GM19238 (cell line): Measurements from ENCODE around the gene BABAM2.
"Not testable (repeated sequence)": the region's sequence is repeated elsewhere in the genome, so short reads cannot be mapped to it uniquely, and the experiment has no call there.

Experiments used
- DNase-seq: peaks from one replicate; pipeline ENCODE4 v3.0.0; 2011; ENCODE audit warnings: low spot score; ENCODE audit not compliant: insufficient read length

The BABAM2 gene

DNA sequence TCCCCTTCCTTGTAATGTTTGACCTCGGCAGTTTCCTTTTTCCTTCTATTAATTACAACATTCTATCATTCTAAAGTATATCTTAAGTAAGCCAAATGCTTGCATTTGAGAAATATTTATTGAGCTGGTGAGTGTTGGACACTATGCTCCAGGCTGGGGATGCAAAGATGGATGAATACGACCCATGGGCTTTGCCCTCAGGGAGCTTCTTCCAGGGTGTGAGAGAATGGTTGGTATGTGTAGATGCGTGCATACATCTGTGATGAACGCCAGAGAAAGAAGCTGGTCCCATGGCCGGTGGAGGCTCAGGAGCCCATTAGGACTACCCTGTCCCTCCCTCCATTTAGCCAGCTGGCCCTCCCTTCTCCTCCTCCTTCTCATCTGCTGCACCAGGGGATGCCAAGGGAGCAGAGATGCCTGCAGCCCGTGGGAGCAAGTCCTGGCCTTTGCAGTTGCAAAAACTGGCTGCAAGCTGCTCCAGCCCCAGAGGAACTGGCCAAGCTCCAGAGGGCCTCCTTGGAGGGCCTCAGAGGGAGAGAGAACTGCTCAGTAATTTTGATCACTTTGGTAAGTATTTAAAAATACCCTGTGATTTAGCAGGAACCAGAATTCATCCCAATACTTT lies 436.5 kb downstream of the BABAM2 start:
- no peak for DNase-seq

DNA sequence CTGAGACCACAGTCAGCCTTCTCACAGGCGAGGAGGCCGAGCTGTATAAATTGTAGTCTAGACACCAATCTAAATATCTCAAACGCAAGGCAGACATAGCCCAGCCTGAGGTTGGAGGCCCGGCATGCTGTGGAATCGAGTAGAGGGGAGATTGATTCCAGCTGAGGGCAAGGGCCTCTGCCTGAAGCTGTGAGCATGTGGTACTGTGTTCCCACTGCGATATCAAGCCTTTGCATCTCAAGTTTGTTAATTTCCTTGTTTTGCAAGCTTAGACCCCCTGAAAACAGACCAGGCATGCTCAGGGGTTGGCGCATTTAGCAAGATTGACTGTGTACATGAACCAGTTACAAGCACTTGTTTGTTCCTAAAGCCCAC lies 437.0 kb downstream of the BABAM2 start:
- DNase-seq: no peak

- no peak for DNase-seq
Observed at GRCh38 chr2:28327956-28328922, 437.7 kb downstream of the BABAM2 start.

GRCh38 chr2:28329184-28329583 lies 438.7 kb downstream of the BABAM2 start:
- no peak for DNase-seq

DNA sequence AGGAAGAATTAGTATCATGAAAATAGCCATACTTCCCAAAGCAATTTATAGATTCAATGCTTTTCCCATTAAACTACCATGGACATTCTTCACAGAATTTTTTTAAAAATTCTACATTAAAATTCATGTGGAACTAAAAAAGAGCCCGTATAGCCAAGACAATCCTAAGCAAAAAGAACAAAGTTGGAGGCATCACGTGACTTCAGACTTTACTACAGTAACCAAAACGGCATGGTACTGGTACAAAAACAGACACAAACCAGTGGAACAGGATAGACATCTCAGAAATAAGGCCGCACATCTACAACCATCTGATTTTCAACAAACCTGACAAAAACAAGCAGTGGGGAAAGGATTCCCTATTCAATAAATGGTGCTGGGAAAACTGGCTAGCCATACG lies 440.2 kb downstream of the BABAM2 start:
- DNase-seq: not testable (repeated sequence)

DNA sequence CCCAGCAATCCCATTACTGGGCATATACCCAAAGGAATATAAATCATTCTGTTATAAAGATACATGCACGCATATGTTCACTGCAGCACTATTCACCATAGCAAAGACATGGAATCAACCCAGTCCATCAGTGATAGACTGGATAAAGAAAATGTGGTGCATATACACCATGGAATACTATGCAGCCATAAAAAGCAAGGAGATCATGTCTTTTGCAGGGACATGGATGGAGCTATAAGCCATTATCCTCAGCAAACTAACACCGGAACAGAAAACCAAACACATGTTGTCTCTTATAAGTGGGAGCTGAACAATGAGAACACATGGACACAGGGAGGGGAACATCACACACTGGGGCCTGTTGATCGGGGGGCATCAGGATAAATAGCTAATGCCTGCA lies 441.3 kb downstream of the BABAM2 start:
- DNase-seq: not testable (repeated sequence)

DNA sequence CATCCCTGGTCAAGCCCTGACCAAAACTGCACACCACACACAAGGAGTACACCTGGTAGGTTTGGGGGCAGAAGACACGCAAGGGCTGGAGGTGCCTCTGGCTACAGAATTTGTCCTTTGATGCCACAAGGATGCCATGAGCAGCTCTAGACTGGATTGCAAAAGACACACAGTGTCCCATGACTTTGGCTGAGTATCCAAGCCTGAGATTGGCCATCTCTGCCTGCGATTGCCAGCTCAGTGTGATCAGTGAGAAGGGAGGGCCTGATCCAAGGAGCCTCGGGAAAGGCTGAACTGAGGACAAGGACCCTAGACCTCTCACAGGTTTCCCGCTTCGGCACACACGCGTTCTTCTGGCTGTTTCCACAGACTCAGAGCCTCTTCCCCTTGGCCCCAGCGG lies 442.2 kb downstream of the BABAM2 start:
- no peak for DNase-seq

DNA sequence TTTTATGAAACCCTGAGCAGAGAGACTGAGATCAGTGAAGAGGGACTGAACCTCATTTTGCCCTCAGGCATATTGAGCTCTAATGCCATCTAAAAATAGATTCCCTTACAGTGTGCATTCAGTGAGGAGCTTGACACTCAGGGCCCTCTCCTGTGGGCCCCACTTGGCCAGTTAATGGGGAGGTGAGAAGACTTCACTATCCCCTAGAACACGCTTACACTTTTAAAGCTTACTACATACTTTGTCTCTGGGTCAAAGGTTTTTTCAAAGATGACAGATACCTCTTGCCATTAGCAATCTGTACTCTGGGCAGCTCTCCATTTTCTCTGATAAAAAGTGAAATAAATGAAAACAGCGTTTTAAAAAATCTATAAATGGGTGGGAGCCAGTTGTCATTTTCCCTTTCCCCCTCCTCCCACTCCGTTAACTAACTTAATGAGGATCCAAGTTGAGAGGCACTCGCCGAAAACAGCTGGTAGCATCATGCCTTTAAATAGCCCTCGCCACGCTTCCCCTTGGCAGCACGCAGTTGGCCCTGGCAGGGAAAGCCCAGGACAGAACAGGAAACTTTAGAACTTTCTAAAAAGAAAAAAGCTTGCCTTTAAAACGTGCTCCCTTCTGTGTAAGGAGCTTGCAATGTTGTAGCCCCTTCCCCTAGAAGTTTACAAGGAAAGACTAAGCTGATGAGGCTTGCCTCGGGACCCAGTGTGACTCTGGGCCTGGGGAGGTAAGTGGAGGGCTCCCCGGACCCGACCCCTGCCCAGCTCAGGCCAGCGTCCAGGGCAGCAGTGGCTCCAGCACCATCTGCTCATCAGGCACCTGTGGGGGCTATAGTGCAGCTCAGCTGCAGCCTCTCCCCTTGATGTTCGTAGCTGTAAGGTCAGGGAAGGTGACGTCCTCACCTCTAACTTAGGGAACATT lies 443.3 kb downstream of the BABAM2 start:
- no peak for DNase-seq

- DNase-seq: no peak
Observed at GRCh38 chr2:28334527-28334894, 444.0 kb downstream of the BABAM2 start.

GRCh38 chr2:28335265-28335664 lies 444.7 kb downstream of the BABAM2 start:
- not testable (repeated sequence) for DNase-seq

GRCh38 chr2:28335666-28336065 lies 445.1 kb downstream of the BABAM2 start:
- DNase-seq: no peak

DNA sequence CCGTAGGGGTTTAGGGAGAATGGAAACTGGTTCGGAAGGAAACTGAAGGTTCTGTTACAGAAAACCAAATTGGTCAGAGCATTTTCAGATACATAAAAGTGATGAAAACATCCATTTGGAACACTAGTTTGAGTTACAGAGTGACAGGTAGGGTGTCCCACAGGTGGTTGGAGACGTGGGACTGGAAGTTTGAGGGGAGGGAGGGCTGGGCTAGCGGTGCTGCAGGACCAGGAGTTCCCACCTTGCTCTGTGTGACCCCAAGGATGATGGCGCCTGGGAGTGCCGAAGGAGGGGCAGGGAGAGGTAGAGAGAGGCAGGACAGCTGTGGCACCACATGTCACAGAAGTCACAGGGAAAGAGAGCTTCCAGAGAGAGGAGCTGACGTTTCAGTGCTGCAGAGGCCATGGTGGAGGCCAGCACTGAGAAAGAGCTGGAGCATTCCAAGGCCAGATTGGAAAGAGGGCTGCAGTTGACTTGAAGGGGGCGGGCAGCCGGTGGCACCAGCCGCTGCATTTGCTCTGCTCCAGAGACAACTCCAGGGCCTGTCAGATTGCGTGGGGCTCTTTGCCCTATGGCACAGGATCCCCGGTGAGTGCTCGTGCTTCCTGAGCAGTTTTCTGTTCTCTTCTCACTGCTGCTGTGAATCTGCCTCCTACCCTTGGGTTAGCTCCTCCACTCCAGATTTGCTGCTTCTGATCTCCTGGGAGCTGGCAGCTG lies 445.9 kb downstream of the BABAM2 start:
- DNase-seq: no peak

DNA sequence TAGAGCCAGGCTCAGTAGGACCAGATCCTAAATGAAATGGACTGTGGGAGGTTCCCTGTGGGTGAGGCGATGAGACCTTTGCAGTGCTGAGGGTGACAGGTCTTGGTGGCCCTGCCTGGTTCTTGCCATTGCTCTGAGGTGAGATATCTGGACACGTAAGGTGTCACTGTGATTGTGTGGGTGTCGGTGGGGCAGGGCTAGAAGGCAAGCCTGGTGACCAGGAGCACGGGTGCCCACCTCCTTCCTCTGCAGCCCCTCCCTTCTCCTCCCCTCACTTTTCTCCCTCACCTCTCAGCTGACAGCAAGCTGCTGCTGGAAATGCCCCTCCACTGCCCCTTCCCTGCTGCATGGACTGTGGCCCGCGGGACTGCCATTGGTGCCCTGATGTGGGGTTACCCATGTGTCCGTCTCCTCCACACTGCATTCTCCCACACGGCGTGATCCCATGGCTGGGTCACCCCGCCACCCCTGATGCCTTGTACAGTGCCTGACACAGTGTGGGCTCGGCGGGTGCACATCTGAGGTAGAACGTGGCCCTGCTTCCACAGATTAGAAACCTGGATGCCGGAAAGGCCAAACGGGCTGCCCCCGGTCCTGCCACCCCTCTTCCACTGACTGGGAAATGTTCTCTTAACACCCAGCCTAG lies 446.6 kb downstream of the BABAM2 start:
- no peak for DNase-seq

DNA sequence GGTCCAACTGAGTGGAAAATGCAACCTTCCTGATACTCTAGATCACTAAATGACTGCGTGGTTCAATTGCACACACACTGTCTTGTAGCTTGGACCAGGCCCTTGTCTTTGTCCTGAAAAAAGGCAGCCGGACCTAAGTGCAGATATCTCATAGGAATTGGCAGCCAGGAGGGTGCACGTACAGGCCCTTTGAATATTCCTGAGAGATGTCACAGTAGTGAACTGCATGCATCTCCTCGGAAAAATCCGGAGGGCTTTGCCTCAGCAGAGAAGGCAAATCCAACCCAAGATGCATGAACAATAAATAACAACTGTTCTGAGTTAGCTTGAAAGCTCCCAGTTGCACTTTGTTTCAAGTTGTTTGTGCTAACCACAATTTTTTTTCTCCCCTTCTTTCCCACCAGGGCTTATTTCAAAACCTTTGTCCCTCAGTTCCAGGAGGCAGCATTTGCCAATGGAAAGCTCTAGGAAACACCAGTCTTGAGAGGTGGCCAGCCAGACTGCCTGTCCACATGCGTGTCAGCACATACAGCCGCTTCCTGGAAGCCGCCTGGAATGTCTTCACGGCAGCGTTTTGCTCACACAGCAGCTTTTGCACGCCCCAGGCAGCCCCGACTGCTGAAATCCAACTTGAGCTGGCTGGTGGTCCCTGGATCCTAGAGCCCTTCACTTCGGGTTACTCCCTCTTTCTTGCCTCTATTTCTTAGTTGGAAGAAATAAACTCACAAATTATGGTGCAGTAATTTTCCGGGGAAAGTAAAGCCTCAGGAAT lies 447.7 kb downstream of the BABAM2 start:
- DNase-seq: no peak

- no peak for DNase-seq
Observed at GRCh38 chr2:28338831-28339321, 448.3 kb downstream of the BABAM2 start.

- DNase-seq: no peak
Observed at GRCh38 chr2:28339516-28340175, 449.1 kb downstream of the BABAM2 start.

DNA sequence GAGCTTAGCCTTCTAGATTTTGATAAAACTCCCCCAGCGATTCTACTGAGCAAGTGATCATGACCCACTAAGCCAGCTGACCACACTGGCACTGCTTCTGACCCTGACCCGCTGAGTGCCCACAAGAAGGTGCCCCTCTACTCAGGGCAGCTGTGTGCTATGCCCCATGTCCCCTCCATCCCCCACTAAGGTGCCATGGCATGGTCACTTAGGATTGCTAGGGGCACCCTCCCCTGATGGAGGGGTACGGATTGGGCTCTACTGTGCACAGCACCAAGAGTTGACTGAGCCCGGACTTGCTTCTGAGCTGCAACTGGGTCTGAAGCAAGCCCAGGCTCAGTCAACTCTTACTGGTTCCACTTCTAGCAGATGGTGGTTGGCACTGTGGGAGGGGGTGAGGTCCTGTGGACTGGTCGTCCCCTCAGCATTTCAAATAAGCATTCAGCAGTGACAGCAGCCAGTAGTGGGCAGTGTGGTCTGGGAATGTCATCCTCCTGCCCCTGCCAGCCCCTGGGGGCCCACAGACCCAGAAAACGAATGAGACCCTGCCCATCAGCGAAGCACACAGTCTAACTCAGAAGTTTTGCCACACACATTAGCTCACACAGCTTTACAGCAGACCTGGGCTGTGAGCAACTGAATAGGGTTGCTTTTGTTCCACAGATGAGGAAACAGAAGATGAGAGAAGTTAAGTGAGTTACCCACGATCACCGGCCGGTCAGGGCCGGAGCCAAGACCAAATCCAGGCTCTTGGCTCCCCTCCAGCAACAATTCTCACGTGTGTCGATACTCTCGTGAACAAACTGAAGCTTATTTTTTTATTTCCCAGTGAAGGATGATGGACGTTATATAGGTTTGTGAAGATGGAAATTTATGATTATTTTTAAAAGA lies 450.0 kb downstream of the BABAM2 start:
- DNase-seq: no peak
